LoVo (cell line): ENCODE results near the gene MYL12B.
"Not testable (repeated sequence)": the region's sequence is repeated elsewhere in the genome, so short reads cannot be mapped to it uniquely, and the experiment has no call there.

Experiments used
- DNase-seq: peaks from one replicate; pipeline ENCODE4 v3.0.0-alpha.2; 2016; ENCODE audit warnings: low spot score

Gene MYL12B

DNA sequence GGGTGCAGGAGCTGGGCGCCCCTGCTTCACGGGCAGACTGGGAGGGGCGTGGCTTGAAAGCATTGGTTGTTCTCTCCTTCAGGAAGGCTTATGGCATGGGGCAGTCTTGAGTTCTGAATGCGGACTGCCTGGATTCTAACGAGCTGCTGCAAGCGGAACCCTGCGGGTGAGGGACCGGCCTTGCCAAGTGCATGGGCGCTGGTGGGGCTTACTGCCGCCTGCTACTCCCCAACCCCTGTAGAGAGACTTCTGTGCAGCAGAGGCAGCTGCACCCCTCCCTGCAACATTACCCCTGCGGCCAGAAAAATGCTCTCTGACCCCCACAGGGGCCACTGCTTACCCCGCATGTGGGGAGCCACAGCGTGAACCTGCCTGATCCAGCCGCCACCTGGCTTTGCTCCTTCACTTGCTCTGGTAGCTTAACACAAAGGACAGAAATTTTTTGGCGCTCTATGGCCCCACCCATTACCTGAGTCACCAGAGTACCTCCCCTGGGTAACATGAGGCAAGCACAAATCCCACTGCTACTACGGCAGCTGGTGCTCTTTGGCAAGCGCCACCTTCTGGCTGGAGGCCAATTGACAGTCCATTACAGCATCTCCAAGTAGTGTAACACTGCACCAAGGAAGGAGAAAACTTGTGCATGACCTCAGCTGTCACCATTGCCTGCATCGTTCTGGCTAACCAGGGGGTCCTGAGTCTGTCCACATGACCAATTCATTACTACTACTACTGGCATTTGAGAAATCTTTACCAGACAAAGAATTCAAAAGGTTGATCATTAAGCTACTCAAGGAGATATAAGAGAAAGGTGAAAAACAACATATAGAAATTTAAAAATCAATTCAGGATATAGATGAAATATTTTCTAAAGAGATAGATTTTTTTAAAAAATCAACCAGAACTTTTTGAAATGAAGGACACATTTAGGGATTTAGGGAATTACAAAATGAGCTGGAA, 35.4 kb downstream of the MYL12B start:
- DNase-seq, result peak; percentile 95

DNA sequence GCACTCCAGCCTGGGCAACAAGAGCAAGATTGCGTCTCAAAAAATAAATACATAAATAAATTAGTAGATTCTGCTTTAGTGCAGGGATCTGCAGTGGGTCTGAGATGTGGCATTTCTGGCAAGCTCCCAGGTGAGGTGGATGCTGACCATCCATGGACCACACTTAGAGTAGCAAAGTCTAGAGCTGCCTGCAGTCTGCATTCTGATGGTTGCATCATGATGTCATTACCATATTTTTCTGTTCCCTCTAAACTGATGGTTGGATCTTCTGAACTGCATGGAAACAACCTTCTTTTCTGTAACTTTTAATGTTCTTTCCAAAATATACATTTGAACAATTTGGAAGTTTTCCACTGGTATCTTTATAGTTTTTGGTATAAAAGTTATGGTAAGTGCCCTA, 42.9 kb downstream of the MYL12B start:
- DNase-seq, result no peak

- DNase-seq, result peak; percentile 4
These were observed 43.4 kb downstream of the MYL12B start for GRCh38 chr18:3305354-3305762.

DNA sequence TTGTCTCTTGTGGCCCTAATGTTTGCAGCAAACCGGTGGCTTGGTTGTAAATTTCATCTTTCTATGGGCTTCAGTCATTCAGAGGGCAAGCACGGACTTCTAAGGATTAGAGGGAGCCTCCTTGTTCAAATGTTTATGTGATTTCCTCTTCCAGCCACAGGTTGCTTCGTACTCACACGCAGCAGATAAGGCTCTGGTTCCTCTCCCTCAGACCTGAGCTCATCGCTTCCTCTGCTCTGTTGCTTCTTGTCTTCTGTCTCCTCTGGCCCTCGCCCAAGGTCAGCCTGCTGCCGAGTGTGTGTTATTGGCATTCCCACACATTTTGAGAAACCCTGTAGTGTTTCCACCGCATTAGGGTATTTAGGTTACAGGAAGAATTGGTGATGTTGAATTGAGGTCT, 44.0 kb downstream of the MYL12B start:
- DNase-seq, result no peak

GRCh38 chr18:3306391-3306790, 44.5 kb downstream of the MYL12B start:
- no peak for DNase-seq

DNA sequence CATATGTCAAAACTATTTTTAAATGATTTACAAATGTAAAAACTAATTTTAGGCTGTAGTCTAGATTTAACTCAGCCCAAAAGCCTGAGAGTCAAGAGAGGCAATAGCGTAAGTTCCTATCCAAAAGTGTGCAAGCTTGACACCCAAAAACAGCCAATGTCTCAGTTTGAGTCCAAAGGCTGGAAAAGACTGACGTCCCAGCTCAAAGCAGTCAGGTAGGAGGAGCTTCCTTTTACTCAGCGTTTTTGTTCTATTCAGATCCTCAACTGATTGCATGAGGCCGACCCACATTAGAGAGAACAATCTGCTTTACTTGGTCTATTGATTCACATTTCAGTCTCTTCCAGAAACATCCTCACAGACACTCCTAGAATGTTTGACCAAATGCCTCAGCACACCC, 51.8 kb downstream of the MYL12B start:
- DNase-seq, result no peak

DNA sequence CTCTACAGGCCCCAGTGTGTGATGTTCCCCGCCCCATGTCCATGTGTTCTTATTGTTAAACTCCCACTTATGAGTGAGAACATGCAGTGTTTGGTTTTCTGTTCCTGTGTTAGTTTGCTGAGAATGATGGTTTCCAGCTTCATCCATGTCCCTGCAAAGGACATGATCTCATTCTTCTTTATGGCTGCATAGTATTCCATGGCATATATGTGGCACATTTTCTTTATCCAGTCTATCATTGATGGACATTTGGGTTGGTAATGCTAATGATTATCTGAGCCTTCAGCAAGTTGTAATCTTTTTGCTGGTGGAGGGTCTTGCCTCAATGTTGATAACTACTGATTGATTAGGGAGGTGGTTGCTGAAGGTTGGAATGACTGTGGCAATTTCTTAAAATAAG, 53.4 kb downstream of the MYL12B start:
- DNase-seq, result not testable (repeated sequence)

GRCh38 chr18:3319399-3319798, 57.5 kb downstream of the MYL12B start:
- DNase-seq, result no peak

DNA sequence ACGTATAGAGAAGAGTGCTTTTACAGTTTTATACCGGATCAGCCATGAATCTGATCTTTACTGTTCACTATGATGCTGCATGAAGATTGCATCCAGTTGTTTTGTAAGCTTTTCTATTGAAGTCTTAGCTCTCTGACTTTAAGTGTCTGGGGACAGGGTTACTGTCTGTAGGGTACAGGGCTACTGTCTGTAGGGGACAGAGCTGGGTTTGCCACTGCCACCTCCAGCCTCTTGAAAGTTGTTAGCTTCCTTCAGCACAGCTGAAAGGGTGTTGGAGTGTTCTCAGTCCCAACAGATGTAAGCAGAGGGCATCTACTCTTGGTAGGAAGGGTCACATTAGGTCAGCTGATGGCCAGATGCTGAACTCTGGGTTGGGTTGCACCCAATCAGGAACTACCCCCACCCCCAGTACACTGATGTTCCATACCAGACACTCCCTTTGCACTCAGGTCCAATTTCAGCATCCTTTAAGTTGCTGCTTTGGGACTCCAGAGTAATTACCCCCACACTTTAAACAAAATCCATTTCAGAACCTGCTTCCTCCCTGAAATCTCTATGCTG, 58.0 kb downstream of the MYL12B start:
- DNase-seq, result no peak

- peak; percentile 64 for DNase-seq
These were observed 59.3 kb downstream of the MYL12B start for GRCh38 chr18:3321133-3321812.

- DNase-seq, result no peak
These were observed 62.0 kb downstream of the MYL12B start for GRCh38 chr18:3323900-3324299.
